Measurements from ENCODE around the gene SLC2A2.
"Not testable (repeated sequence)": the region's sequence is repeated elsewhere in the genome, so short reads cannot be mapped to it uniquely, and the experiment has no call there.

The SLC2A2 gene

DNA sequence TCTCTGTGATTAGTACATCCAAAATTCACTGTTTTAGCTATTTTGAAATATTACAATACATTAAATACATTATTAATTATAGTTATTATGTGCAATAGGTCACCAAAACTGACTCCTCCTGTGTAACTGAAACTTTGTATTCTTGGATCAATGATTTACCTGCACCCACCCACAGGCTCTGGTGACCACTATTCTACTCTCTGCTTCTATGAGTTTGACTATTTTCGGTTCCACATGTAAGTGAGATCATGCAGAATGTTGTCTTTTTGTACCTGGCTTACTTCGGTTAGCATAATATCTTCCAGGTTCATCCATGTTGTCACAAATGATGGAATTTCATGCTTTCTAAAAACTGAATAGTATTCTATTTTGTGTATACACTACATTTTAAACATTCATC lies 43.8 kb downstream of the SLC2A2 start:
- DNase-seq = no peak

DNA sequence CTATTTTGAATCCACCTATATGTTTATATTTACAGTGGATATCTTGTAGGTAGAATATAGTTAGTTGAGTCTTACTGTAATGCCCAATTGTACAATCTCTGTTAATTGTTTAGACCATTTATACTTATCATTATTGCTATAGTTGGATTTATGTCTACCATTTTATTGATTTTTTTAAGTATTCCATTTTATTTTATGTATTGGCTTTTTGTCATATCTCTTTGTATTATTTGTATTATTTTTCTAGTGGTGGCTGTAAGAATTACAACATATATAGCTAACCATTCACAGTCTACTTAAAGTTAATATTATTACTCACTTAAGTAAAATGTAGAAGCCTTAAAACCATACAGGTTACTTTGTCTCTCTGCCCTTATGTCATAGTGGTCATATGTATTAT lies 46.1 kb downstream of the SLC2A2 start:
- DNase-seq = no peak

DNA sequence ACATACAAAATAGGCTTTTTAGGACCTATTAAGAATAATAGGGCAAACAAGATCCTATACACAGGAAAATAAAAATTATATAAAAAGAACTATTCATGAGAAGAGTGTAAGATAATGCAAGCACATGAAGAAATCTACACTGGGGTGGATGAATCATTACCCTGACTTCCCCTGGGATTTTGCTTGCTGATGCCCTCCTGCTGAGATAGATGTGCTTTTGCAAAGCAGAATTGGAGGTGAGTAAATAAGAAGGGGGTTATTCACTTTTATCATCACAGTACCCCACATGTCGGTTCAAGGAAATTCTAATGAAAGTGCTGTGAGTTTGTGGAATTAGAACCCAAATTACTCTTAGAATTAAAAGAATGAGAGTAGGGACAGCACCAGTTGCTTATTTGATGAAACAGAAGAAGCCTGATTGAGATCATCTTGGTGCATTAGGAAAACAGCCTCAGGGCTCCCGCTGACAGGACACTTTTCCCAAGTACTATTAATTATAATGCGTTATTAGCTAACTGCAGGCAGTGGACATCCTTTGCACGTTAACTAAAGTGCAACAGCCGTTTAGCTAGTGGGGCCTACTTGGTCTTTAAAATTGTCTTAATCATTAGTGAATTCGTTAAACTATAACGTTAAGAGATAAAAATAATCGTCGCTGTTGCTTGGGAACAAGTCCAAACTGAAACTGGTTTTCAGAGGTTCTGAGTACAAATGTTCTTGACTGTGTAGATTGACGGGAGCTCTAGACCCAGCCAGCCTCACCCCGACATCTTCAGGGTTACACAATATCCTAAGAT lies 48.4 kb downstream of the SLC2A2 start:
- no peak for DNase-seq

- no peak for DNase-seq
Observed at GRCh38 chr3:170976190-170976519, 50.4 kb downstream of the SLC2A2 start.

- DNase-seq = no peak
Observed at GRCh38 chr3:170975283-170976189, 51.0 kb downstream of the SLC2A2 start.

GRCh38 chr3:170974872-170975271 lies 51.6 kb downstream of the SLC2A2 start:
- no peak for DNase-seq

- DNase-seq = not testable (repeated sequence)
Observed at GRCh38 chr3:170972917-170973316, 53.6 kb downstream of the SLC2A2 start.

DNA sequence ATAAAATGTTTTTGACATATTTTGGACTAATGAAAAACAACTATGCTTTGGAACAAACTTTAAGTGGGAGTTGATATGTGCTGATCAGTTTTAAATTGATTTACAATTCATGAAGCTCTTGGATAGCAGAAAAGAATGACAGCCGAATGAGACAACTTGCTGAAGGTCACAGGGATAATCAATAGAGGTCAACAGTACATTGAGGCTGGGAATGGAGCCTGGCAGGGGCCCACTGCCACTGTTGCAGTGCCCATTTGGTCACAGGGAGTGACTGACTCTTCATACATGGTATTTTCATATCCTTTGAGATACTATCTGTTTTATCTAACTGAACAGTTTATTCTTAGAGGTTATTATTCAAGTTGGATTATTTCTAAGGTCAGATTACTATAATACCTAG lies 59.4 kb downstream of the SLC2A2 start:
- DNase-seq = no peak

DNA sequence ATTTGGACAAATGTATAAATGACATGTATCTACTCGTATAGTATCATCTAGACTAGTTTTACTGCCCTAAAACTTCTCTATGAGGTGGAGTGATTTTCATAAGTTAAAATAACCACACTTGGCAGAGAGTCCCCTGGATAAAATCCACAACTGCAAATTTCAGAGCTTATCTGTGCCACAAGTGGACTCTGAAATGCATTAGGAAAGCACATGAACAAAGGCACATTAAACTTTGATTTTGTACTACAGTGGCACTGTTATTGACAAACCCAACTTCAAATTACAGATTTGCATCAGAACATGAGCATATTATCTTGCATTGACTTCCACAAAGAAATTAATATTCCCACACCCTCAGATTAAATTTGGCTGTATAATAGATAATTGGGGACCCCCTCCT lies 60.0 kb downstream of the SLC2A2 start:
- DNase-seq = no peak

- no peak for DNase-seq
Observed at GRCh38 chr3:170962411-170962810, 64.1 kb downstream of the SLC2A2 start.

GRCh38 chr3:170961616-170962400 lies 64.7 kb downstream of the SLC2A2 start:
- no peak for DNase-seq

DNA sequence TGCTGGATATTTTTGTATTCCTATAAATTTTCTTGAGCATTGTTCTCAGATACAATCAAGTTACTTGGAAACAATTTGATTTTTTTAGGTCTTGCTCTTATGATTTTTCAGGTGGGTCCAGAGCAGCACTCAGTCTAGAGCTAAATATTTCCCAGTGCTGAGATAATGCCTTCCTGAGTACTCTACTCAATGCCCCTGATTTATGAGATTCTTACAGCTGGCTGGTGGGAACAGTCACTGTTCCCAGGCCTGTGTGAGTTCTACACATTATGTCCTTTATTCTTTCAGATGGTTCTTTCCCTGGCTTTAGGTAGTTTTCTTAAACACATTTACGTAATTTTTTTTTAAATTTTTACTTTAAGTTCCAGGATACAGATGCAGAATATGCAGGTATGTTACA lies 67.1 kb downstream of the SLC2A2 start:
- DNase-seq = no peak

DNA sequence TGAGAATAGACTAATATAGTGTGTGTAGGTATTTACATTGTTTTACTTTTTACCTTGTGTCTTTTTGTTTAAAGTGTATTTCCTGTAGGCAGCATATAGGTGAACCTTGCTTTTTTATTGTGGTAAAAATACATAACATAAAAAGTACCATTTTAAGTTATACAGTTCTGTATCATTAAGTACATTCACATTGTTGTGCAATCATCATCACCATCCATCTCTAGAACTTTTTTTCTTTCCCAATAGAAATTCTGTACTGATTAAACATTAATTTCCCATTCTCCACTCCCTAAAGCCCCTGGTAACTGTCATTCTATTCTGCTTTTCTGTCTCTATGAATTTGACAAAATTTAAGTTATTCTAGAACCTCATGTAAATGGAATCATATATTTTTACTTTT lies 69.9 kb downstream of the SLC2A2 start:
- no peak for DNase-seq

GRCh38 chr3:170953736-170954135 lies 72.8 kb downstream of the SLC2A2 start:
- no peak for DNase-seq

GRCh38 chr3:170953229-170953628 lies 73.3 kb downstream of the SLC2A2 start:
- no peak for DNase-seq

DNA sequence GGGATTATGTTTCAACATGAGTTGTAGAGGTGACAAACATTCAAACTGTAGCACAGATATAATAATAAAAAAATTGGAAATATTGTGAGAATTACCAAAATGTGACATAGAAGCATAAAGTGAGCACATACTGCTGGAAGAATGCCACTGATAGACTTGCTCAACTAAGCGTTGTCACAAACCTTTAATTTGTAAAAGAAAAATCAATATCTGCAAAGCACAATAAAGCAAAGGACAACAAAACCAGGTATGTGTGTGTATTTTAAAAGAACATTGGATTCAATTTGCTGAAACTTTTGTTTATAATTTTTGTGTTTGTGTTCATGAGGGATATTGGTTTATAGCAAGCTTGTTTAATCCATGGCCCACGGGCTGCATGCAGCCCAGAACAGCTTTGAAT lies 77.3 kb downstream of the SLC2A2 start:
- DNase-seq = no peak

DNA sequence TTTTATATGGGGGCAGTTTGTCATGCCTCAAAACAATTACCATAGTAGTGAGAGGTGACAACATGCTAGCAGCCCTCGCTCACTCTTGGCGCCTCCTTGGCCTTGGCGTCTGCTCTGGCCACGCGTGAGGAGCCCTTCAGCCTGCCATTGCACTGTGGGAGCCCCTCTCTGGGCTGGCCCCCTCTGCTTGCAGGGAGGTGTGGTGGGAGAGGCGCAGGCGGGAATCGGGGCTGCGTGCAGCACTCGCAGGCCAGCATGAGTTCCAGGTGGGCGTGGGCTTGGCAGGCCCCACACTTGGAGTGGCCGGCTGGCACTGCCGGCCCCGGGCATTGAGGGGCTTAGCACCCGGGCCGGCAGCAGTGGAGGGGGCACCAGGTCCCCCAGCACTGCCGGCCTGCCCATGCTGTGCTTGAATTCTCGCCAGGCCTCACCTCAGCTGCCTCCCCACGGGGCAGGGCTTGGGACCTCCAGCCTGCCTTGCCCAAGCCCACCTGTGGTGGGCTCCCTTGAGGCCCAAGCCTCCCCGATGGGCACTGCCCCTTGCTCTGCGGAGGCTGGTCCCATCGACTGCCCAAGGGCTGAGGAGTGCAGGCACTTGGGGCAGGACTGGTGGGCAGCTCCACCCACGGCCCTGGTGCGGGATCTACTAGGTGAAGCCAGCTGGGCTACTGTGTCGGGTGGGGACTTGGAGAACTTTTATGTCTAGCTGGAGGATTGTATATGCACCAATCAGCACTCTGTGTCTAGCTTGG lies 79.3 kb downstream of the SLC2A2 start:
- DNase-seq = no peak
